Cardiac muscle cell (in vitro differentiated cells and primary cell): ENCODE data around the gene TRAF4. TPM values are rescaled to one million over a fixed set of nuclear protein-coding genes. Genes with fewer than 3 reads are reported as not detected.

Experiments
- DNase-seq, 2 donors: peaks; one replicate each; pipeline versions ENCODE4 v3.0.0 to v3.0.0-alpha.2; 2010 to 2017; ENCODE audit warnings: low read depth in 1 of 2, low spot score in 1 of 2
- H3K27ac ChIP-seq: fragments of 200-600 bp; sonication (generic); 2 replicates; pipeline ENCODE4 v1.5.1; 2016
- H3K27me3 ChIP-seq: fragments of 200-600 bp; sonication (generic); 2 replicates; pipeline ENCODE4 v1.6.0; 2016; ENCODE audit warnings: control low read depth
- H3K36me3 ChIP-seq: fragments of 200-600 bp; sonication (generic); 2 replicates; pipeline ENCODE4 v1.5.1; 2016; ENCODE audit warnings: control low read depth
- H3K4me1 ChIP-seq: fragments of 200-600 bp; sonication (generic); 2 replicates; pipeline ENCODE4 v1.8.1; 2017; ENCODE audit warnings: low read depth, mild to moderate bottlenecking, mixed run types
- H3K4me3 ChIP-seq: fragments of 200-600 bp; sonication (generic); 2 replicates; pipeline ENCODE4 v1.5.1; 2016; ENCODE audit warnings: mild to moderate bottlenecking
- H3K9me3 ChIP-seq: fragments of 200-600 bp; sonication (generic); 2 replicates; pipeline ENCODE4 v1.5.1; 2017; ENCODE audit warnings: low read depth, mild to moderate bottlenecking, control low read depth
- CTCF ChIP-seq: IDR thresholded peaks from 2 replicates; pipeline ENCODE4 v1.5.1; 2012; ENCODE audit warnings: low read depth, mild to moderate bottlenecking, low read length
- polyA plus RNA-seq: library from polyadenylated mRNA; unstranded; fragments of >200 nt; fragmentation: Nextera tagmentation; extraction: Ambion mirVana; gene quantifications from 2 replicates; pipeline ENCODE4 v1.2.1, GENCODE V29; 2016
- total RNA-seq: library from RNA; depleted of rRNA; stranded (reverse); fragments of >200 nt; gene quantifications from 2 replicates; pipeline ENCODE4 v1.2.3, GENCODE V29; 2016

TRAF4 gene
- total and polyA plus RNA-seq, 2 experiments from 2014 or later: 27.2 to 53.8 TPM

GRCh38 chr17:28702026-28702751, 41.6 kb upstream of the TRAF4 start:
- H3K4me3 ChIP-seq: no peak overlapping the region
- no peak for TF ChIP-seq CTCF
- peaks cover 49% of the 10 kb centered on the region for H3K36me3 ChIP-seq
- no peak for DNase-seq
- no peaks in the 10 kb centered on the region for H3K4me1 ChIP-seq
- H3K27me3 ChIP-seq: no peaks in the 10 kb centered on the region
- no peaks in the 10 kb centered on the region for H3K9me3 ChIP-seq
- H3K27ac ChIP-seq: no peak overlapping the region

GRCh38 chr17:28702752-28703150, 41.1 kb upstream of the TRAF4 start:
- H3K36me3 ChIP-seq: peaks cover 44% of the 10 kb centered on the region
- H3K9me3 ChIP-seq: no peaks in the 10 kb centered on the region
- DNase-seq: no peak

GRCh38 chr17:28703552-28704218, 40.1 kb upstream of the TRAF4 start:
- DNase-seq: no peak
- no peaks in the 10 kb centered on the region for H3K9me3 ChIP-seq
- H3K36me3 ChIP-seq: peaks cover 36% of the 10 kb centered on the region
- TF ChIP-seq CTCF: no peak
- no peaks in the 10 kb centered on the region for H3K27me3 ChIP-seq
- no peak overlapping the region for H3K4me3 ChIP-seq
- H3K4me1 ChIP-seq: no peaks in the 10 kb centered on the region
- no peak overlapping the region for H3K27ac ChIP-seq

More at GRCh38 chr17:28702752-28703150, 41.1 kb upstream of the TRAF4 start:
- H3K27ac ChIP-seq: no peak overlapping the region
- H3K4me1 ChIP-seq: no peaks in the 10 kb centered on the region
- no peak overlapping the region for H3K4me3 ChIP-seq
- no peak for TF ChIP-seq CTCF
- H3K27me3 ChIP-seq: no peaks in the 10 kb centered on the region

- Histone ChIP-seq H3K27ac (peak overlapping the region; percentile 57), H3K4me1 (no peaks in the 10 kb centered on the region), H3K27me3 (no peaks in the 10 kb centered on the region), H3K36me3 (peaks cover 29% of the 10 kb centered on the region), H3K9me3 (no peaks in the 10 kb centered on the region), H3K4me3 (no peak overlapping the region)
- no peak for DNase-seq
- TF ChIP-seq CTCF: no peak
Observed at GRCh38 chr17:28704219-28704858, 39.5 kb upstream of the TRAF4 start.

- no peak overlapping the region for H3K4me3 ChIP-seq
- peaks cover 5% of the 10 kb centered on the region for H3K4me1 ChIP-seq
- H3K36me3 ChIP-seq: peaks cover 22% of the 10 kb centered on the region
- no peaks in the 10 kb centered on the region for H3K27me3 ChIP-seq
- H3K27ac ChIP-seq: peak overlapping the region; percentile 57
- no peak for TF ChIP-seq CTCF
- H3K9me3 ChIP-seq: no peaks in the 10 kb centered on the region
- no peak for DNase-seq
Observed at GRCh38 chr17:28705074-28705659, 38.6 kb upstream of the TRAF4 start.
